Endothelial cell of umbilical vein (primary cell): Measurements from ENCODE around the gene TGFBR2.

Experiments used
- CTCF ChIP-seq, 2 donors: IDR thresholded peaks; 1 replicate in 1 of 2; 2 replicates in 1 of 2; pipeline ENCODE4 v1.5.1; 2011; ENCODE audit warnings: low read length in 2 of 2, mild to moderate bottlenecking in 2 of 2, moderate library complexity in 2 of 2, control low read depth in 1 of 2, inconsistent platforms in 1 of 2, low read depth in 1 of 2; ENCODE audit not compliant: insufficient read depth in 1 of 2; ENCODE audit errors: extremely low read depth in 1 of 2
- POLR2AphosphoS5 ChIP-seq: IDR thresholded peaks from 2 replicates; pipeline ENCODE4 v1.6.1; 2012; ENCODE audit warnings: low read depth, mild to moderate bottlenecking, control low read depth, low read length, moderate library complexity; ENCODE audit not compliant: insufficient read depth

- TF ChIP-seq CTCF (IDR thresholded peaks at IDR 0.05; ENCODE audit: extremely low read depth in 1 of 2, insufficient read depth in 1 of 2, low read depth in 1 of 2, low read length in 2 of 2) (no peak), POLR2AphosphoS5 (no peak)
These were observed 65.9 kb downstream of the TGFBR2 start for GRCh38 chr3:30672287-30672735.
